Suprapubic skin (tissue), 4 donors: ENCODE measurements around the gene LPIN1. TPM values are rescaled to one million over a fixed set of nuclear protein-coding genes. Genes with fewer than 3 reads are reported as not detected.
"Not testable (repeated sequence)": the region's sequence is repeated elsewhere in the genome, so short reads cannot be mapped to it uniquely, and the experiment has no call there.

Experiments used
- DNase-seq, 2 donors: peaks; one replicate each; pipeline ENCODE4 v3.0.0-alpha.2; 2019; ENCODE audit warnings: low spot score in 2 of 2
- H3K27ac ChIP-seq: fragments of 200-600 bp; sonication (generic); one replicate; pipeline ENCODE4 v1.5.1; 2019
- H3K27me3 ChIP-seq: fragments of 200-600 bp; sonication (generic); one replicate; pipeline ENCODE4 v1.5.1; 2019
- H3K36me3 ChIP-seq: fragments of 200-600 bp; sonication (generic); one replicate; pipeline ENCODE4 v1.5.1; 2019
- H3K4me1 ChIP-seq: fragments of 200-600 bp; sonication (generic); one replicate; pipeline ENCODE4 v1.5.1; 2019
- H3K4me3 ChIP-seq: fragments of 200-600 bp; sonication (generic); one replicate; pipeline ENCODE4 v1.5.1; 2019; ENCODE audit warnings: mild to moderate bottlenecking
- H3K9me3 ChIP-seq: fragments of 200-600 bp; sonication (generic); one replicate; pipeline ENCODE4 v1.5.1; 2019
- EP300 ChIP-seq: sonication (generic); formaldehyde crosslinking; IDR thresholded peaks from one replicate; pipeline ENCODE4 v1.6.1; 2017; ENCODE audit warnings: antibody characterized with exemption
- POLR2A ChIP-seq, 2 donors: fragments of 450-650 bp; IDR thresholded peaks; one replicate each; pipeline ENCODE4 v1.6.1; 2017; ENCODE audit warnings: antibody characterized with exemption in 2 of 2, mild to moderate bottlenecking in 2 of 2, moderate library complexity in 2 of 2
- POLR2AphosphoS5 ChIP-seq, 3 donors: sonication (generic); formaldehyde crosslinking; IDR thresholded peaks; one replicate each; pipeline ENCODE4 v1.6.1; 2017; ENCODE audit warnings: antibody characterized with exemption in 3 of 3
- WGBS: methylation state at CpG from one replicate; pipeline ENCODE4 v1.1.5; 2018; 5-methylcytosine and 5-hydroxymethylcytosine counted together
- total RNA-seq, 4 donors: library from RNA; depleted of rRNA; stranded (reverse); fragments of >200 nt; gene quantifications; one replicate each; pipeline ENCODE4 v1.1.0, GENCODE V29; 2016
- TF ChIP-seq, protein P1 (sequence below), 2 donors: fragments of 200-600 bp in 1 of 2; fragments of 450-650 bp in 1 of 2; sonication (generic) in 1 of 2; IDR thresholded peaks; one replicate each; pipeline ENCODE4 v1.5.1; 2016 to 2019; ENCODE audit warnings: antibody characterized with exemption in 2 of 2, mild to moderate bottlenecking in 1 of 2, moderate library complexity in 1 of 2

LPIN1 gene
- total RNA-seq, 4 donors from 2014 or later, result 25.9 to 71.9 (median 52.5) TPM

DNA sequence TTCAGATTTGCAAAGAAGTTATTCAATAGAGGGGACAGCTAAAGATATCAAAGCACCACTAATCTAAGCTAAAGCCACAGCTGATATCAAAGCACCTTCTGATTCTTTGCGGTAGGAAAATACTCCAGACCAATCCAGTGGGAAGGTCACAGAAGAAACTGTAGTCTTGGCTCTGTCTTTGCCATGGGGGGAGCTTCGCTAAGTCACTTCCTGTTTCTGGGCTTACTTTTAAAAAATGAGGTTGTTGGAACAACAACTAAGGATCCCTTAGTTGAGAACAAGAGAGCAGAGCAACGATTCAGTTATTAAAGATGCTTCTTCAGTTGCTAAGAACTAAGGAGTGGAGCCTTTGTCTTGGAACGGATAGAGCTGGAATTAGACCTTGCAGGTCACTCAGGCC, 12.2 kb downstream of the LPIN1 start:
- WGBS, result 80% methylated on average over 4 of the region's 4 CpGs
- H3K27ac ChIP-seq, result no peak overlapping the region

DNA sequence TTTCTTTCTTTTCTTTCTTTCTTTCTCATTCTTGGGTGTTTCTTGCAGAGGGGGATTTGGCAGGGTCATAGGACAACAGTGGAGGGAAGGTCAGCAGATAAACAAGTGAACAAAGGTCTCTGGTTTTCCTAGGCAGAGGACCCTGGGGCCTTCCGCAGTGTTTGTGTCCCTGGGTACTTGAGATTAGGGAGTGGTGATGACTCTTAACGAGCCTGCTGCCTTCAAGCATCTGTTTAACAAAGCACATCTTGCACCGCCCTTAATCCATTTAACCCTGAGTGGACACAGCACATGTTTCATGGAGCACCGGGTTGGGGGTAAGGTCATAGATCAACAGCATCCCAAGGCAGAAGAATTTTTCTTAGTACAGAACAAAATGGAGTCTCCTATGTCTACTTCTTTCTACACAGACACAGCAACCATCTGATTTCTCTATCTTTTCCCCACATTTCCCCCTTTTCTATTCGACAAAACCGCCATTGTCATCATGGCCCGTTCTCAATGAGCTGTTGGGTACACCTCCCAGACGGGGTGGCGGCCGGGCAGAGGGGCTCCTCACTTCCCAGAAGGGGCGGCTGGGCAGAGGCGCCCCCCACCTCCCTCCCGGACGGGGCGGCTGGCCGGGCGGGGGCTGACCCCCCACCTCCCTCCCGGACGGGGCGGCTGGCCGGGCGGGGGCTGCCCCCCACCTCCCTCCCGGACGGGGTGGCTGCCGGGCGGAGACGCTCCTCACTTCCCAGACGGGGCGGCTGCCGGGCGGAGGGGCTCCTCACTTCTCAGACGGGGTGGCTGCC, 12.9 kb downstream of the LPIN1 start:
- DNase-seq, H3K36me3 ChIP-seq, H3K4me3 ChIP-seq, H3K9me3 ChIP-seq, H3K27ac ChIP-seq, H3K4me1 ChIP-seq, H3K27me3 ChIP-seq: not testable (repeated sequence)
- 91% methylated on average over 17 of the region's 32 CpGs for WGBS

More for the DNA sequence above, 12.2 kb downstream of the LPIN1 start:
- no peak for TF ChIP-seq POLR2AphosphoS5 (IDR thresholded peaks at IDR 0.05)
- no peak for TF ChIP-seq EP300
- no peak for TF ChIP-seq POLR2A (IDR thresholded peaks at IDR 0.05)
- TF ChIP-seq, protein P1, sequence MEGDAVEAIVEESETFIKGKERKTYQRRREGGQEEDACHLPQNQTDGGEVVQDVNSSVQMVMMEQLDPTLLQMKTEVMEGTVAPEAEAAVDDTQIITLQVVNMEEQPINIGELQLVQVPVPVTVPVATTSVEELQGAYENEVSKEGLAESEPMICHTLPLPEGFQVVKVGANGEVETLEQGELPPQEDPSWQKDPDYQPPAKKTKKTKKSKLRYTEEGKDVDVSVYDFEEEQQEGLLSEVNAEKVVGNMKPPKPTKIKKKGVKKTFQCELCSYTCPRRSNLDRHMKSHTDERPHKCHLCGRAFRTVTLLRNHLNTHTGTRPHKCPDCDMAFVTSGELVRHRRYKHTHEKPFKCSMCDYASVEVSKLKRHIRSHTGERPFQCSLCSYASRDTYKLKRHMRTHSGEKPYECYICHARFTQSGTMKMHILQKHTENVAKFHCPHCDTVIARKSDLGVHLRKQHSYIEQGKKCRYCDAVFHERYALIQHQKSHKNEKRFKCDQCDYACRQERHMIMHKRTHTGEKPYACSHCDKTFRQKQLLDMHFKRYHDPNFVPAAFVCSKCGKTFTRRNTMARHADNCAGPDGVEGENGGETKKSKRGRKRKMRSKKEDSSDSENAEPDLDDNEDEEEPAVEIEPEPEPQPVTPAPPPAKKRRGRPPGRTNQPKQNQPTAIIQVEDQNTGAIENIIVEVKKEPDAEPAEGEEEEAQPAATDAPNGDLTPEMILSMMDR (IDR thresholded peaks at IDR 0.05), result no peak
- Histone ChIP-seq H3K4me3 (no peak overlapping the region), H3K27me3 (no peaks in the 10 kb centered on the region), H3K4me1 (peaks cover 12% of the 10 kb centered on the region), H3K9me3 (no peaks in the 10 kb centered on the region), H3K36me3 (no peaks in the 10 kb centered on the region)
- DNase-seq, result no peak

DNA sequence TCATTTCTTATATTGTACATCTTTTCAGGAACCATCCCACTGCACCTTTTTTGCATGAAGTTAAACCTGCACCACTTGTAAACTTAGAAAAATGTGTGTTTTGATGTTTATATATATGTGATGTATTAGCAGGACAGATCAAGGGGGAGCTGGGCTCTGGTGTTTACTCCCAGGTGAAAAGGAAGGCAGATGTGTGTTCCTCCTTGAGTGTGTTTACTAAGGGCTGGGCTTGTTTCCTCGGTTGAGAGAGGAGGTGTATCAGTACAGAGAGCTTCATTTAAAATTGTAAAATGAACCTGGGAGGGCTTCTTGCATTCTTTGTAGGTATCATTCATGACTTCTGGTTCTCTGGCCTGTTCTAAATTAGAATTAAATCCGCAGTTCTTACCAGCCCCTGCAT, 14.8 kb downstream of the LPIN1 start:
- H3K9me3 ChIP-seq, result no peaks in the 10 kb centered on the region
- DNase-seq, result no peak
- H3K27me3 ChIP-seq, result no peaks in the 10 kb centered on the region
- H3K4me1 ChIP-seq, result no peaks in the 10 kb centered on the region
- TF ChIP-seq EP300, result no peak
- no peak for TF ChIP-seq POLR2A (IDR thresholded peaks at IDR 0.05)
- TF ChIP-seq, protein P1 (IDR thresholded peaks at IDR 0.05), result no peak
- TF ChIP-seq POLR2AphosphoS5 (IDR thresholded peaks at IDR 0.05), result no peak
- H3K27ac ChIP-seq, result no peak overlapping the region
- H3K4me3 ChIP-seq, result no peak overlapping the region
- WGBS, result 70% methylated on average over 2 of the region's 2 CpGs
- peaks cover 13% of the 10 kb centered on the region for H3K36me3 ChIP-seq

DNA sequence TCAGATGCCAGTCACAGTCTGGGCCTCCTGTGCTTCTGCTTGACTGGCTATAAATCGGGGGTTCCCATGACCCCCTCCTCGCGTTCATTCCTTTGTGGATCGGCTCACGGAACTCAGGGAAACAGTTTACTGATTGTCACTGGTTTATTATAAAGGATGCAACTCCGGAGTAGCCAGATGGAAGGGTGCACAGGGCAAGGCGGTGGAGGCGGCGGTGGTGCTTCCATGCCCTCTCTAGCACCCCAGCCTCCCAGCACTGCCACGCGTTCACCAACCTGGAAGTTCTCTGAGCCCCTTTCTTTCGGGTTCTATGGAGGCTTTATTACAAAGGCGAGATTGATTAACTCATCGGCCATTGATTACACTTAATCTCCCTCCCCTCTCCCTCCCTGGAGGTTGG, 15.6 kb downstream of the LPIN1 start:
- TF ChIP-seq, protein P1 (IDR thresholded peaks at IDR 0.05), result no peak
- no peak for TF ChIP-seq EP300
- TF ChIP-seq POLR2AphosphoS5 (IDR thresholded peaks at IDR 0.05), result no peak
- TF ChIP-seq POLR2A (IDR thresholded peaks at IDR 0.05), result no peak
- no peak for DNase-seq
- no peaks in the 10 kb centered on the region for H3K9me3 ChIP-seq
- 96% methylated on average over 14 of the region's 14 CpGs for WGBS
- no peaks in the 10 kb centered on the region for H3K27me3 ChIP-seq
- no peaks in the 10 kb centered on the region for H3K4me1 ChIP-seq
- H3K27ac ChIP-seq, result no peak overlapping the region
- H3K4me3 ChIP-seq, result no peak overlapping the region
- H3K36me3 ChIP-seq, result peaks cover 20% of the 10 kb centered on the region

DNA sequence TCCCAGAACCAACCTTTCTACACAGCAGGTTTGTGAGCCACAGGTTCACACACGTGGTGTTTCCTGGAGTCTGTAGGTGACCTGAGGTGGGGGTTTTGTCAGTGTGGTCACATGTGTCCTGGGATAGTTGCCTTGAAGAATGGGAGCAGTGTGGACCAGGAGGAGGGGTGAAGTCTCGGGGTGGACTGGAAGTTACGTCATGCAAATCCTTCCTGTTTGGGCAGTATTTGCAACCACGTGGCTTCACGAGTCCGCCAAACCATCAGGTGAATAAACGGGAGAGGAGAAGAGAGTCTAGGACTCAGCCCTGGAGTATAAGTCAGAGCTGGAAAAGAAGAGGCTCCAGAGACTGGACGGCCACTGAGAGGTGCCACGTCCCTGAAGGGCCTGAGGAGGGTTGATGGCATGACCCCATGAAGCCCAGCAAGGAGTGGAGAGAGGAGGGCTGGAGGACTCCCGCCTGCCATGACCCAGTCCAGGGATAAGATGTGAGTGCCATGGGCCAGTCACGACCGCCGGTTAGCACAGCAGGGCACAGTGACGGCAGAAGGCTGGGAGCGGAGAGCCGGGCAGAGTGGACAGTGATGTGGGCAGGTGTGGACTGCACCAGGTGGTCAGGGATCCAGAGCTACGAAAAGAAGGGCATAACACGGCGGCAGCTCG, 16.5 kb downstream of the LPIN1 start:
- H3K27ac ChIP-seq, result no peak overlapping the region
- 85% methylated on average over 20 of the region's 20 CpGs for WGBS
- H3K4me1 ChIP-seq, result no peaks in the 10 kb centered on the region
- TF ChIP-seq, protein P1 (IDR thresholded peaks at IDR 0.05), result no peak
- TF ChIP-seq POLR2AphosphoS5 (IDR thresholded peaks at IDR 0.05), result no peak
- no peak overlapping the region for H3K4me3 ChIP-seq
- peaks cover 27% of the 10 kb centered on the region for H3K36me3 ChIP-seq
- DNase-seq, result no peak
- no peaks in the 10 kb centered on the region for H3K27me3 ChIP-seq
- H3K9me3 ChIP-seq, result no peaks in the 10 kb centered on the region
